GM19324 (cell line): Measurements from ENCODE around the gene LAMTOR2.

Experiments
- ATAC-seq: cut with Tn5 transposase; IDR thresholded peaks from one replicate; pipeline ENCODE4 v1.9.1; 2021; ENCODE audit warnings: mild to moderate bottlenecking, moderate library complexity; ENCODE audit not compliant: unreplicated experiment, low FRiP score

The LAMTOR2 gene

DNA sequence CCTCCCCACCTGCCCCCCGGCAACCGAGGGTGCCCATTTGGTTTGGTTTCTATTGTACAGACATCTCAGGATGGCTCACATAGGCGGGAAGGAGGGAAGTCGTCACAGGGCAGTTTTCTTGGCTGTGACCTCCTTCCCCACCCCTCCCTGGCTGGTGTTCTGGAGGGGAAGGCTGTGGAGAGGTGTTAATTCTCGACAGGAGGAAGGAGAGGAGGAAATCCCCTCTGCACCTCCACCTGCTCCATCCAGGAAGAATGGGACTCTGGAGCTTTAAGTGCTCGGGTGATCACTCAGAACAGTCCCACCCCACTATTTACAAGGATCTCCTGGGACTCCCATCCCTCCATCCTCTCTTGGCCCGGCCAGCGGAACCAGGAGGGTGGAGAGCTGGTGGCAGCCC is 20.1 kb downstream of the LAMTOR2 start:
- no peak for ATAC-seq

DNA sequence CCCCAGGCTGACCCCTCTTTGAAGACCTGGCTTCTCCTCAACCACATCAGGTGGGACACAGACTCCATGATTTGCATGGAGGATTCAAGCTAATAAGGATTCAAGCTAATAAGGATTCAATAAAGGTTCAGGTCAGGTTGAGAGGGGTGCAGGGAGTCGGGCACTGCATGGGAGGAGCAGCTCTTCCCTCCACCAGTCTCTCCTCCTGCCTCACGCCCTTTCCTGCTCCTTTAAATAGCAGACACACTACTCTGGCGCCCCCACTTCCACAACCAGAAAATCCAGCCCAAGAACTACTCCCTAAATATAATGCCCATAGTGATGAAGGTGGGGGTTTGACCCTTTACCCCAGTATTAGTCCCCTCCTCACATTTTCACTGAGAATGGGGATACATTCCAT is 20.6 kb downstream of the LAMTOR2 start:
- no peak for ATAC-seq

GRCh38 chr1:156075775-156076204 is 21.2 kb downstream of the LAMTOR2 start:
- no peak for ATAC-seq

GRCh38 chr1:156076609-156077429 is 22.2 kb downstream of the LAMTOR2 start:
- ATAC-seq, result no peak

DNA sequence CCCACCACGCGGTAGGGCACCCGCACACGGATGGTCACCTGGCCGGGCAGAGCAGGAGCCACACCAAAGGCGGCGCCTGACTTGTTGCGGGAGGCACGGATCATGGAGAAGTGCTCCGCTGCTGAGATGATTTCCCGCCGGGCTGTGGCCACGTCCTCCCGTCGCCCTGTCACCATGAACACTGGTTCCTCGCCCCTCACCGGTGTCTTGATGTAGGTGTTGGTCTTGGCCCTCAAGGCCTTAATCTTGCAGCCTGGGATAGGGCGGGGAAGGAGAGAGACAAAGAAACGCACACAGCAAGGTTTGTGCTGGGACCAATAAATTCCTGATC is 22.8 kb downstream of the LAMTOR2 start:
- ATAC-seq, result no peak

GRCh38 chr1:156078728-156079127 is 24.1 kb downstream of the LAMTOR2 start:
- ATAC-seq, result no peak

DNA sequence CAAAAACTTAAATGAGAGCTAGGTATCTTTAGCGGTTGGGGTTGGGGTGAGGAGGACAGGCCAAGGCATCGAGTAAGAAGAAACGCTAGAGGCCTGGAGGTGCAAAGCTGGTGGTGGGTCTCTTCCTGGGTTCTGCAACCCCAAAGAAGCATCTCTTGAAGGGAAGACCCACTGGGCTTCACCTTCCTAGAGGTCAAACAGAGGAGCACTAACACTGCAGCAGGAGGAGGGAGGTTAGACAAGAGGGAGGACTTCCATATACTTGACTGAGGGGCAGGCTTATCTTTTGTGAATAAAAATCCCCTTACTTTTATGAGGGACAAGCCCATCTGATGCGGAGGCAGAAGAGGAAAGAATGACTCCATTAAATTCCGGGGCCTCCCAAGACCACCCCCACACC is 25.2 kb downstream of the LAMTOR2 start:
- ATAC-seq, result no peak

DNA sequence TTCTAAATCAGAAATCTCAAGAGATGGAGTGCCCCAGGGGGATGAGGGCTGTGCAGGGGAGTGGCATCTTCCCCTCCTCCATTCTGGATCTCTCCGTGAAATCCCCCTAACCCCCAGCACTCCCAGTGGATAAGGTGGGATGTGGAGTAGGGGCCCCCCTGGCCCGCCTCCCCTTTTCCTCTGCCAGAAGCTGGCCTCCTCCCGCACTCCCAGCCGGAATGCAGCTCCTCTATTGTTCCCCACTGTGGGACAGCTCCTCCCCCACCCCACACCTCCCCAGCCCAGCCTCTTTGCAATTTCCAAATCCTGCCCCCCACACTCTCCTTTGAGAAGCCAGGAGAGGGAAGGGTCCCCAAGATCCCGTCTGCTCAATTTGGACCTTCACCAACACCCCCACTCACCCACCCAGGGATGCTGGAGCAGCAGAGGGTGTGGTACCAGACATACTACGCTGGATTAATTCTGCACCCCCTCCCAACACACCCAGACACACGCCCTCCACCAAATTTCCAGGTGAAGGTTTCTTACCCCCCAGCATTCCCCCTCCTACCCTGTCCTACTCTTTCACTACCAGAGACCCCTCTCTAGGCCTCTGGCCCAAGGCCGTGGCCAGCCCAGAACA is 25.8 kb downstream of the LAMTOR2 start:
- ATAC-seq, result no peak

DNA sequence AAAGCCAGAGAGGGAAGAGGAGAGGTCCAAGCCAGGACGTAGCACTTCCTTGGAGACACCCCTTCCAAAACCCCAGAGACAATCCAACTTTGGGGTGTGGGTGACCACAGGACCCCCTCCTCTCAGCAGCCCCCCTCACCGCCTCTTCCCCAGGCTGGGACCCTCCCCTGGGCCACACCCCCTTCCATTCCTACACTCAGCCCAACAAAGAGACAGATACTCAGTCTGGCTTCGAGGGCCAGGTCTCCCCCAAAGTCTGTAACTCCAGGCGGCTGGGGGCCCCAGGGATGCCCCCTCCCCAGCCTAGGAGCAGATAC is 26.2 kb downstream of the LAMTOR2 start:
- no peak for ATAC-seq

DNA sequence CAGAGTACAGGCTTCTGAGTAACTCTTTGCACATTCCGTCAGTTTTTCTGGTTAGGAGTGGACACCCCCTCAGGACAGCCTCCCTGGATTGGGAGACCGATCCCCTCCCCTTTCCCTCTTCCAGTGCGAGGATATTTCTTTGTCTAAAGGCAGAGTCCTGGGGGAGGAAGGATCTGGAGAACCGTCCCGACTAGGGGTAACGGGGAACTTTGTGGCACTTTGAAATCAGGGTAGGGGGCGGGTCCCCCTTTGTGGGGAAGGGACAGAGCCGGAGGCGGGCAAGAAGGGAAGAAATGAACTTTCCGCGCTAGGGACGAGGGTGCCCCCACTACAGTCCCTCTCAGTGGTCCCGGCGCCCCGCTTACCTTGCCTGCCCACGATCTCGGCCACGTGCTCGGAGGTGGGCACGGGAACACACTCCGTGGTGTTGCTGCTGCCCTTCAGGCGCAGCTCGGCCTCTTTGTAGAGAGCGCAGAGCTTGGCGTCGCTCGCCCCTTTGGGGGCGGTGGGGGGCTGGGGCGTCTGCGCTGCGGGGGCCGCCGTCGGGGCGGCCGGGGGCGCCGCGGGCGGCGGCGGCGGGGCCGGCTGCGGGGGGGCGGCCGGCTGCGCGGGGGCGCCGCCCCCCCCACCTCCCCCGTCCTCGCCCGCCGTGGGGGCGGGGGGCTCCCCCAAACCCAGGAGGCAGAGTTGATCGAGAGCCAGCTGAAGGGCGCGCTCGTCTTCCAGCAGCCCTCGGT is 26.8 kb downstream of the LAMTOR2 start:
- ATAC-seq, result no peak

- no peak for ATAC-seq
These were observed 27.3 kb downstream of the LAMTOR2 start for GRCh38 chr1:156081917-156082308.

DNA sequence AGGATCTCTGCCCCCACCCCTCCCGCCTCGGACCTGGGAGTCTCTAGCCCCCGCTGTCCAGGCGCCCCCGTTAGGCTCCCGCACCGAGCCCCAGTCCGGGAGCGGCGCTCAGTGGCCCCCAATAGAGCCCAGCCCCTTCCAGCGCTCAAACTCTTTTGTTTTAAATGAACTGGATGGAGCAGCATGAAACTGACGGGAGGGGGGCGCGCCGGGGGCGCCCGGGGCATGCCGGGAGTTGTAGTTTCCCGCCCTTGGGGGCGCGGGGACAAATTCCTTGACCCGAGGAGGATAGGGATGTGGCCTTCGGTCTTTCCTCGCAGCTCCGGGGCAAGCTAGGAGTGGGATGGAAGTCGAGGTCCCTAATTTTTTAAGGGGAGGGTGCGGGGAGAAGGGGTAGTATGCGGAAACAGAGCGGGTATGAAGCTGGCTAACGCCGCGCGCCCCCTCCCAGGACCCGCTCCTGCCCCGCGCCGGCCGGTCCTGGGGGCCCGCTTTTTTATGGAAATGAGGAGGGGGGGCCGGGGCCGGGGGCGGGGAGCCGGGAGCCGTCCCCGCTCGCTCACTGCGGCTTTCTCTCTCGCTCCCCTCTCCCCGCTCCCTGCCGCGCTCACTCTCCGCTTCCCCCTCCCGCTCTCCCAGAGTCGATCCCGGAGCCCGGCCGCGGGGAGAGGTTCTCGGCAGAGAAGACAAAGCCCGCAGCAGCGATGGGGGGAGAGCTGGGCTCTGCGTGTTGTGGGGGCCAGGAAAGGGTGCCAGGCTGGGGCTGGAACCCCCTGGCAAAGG is 27.9 kb downstream of the LAMTOR2 start, which contains the start of gene MEX3A:
MEX3A (minus strand) TSS at position 157 of the 783 bp plus-strand sequence. CDS start 467 bp downstream, outside the sequence.
- ATAC-seq, result no peak

DNA sequence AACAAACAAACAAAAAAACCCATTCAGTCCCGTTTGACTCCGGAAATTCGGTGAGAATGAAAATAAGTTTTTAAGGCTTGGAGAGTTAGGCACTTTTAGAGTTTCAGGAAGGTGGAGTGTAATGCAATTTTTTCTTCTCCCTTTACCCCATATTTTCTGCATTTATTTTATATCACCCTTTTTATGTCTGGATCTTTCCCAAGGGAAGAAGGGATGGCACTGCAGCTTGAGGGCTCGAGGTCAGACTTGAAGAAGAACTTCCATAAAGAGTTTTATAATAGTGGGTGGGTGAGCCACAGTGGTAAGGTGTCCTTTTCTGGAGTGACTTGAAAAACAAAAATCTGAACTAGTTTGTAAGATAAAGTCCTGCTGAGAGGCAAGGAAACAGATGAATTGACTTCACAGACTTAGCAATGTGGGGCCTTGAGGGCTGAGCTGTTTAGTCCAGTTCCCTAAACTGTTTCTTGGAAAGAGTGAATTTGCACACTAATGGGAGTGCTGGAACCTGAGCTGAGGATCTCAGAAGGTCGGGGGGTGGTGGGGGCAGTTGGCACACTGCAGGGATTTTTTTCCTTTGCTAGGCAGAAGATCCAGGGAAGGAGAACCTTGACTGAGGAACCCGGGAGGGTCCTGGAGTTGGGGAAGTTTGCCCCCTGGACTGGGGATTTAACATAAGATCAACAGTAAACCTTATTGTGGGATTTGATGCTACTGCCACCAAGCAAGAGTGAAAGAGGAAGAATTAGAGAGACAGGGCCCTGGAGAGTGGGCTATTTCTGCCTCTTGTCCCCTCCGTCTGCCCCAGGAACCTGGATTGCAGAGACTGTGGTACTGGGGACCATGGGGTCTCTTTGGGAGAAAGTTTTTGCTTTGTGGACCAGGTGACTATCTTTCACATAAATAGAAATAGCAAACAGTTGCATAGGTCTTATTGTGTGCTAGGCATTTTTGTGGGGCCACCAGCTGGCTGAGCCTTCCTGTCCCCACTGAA is 29.5 kb downstream of the LAMTOR2 start:
- ATAC-seq, result no peak

GRCh38 chr1:156086256-156086662 is 31.7 kb downstream of the LAMTOR2 start:
- ATAC-seq, result no peak

DNA sequence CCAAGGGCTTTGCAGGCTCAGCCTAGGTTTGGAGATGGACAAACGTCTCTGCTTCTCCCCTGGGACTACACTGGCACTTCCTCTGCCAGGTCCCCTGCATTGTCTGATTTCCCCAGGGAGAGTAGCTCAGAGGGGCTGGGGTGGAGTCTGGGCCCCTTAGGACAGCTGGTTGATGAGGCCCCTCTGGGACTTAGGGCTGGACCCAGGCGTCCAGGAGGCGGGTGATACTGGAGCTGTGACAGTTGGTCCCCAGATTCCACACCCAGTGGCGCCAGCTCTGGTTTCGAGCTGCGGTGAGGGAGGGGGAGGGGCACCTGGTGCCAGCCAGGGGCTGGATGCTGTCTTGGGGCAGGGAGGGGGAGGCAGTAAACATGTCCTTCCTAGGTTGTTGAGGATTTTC is 35.1 kb downstream of the LAMTOR2 start:
- no peak for ATAC-seq

- ATAC-seq, result no peak
These were observed 35.7 kb downstream of the LAMTOR2 start for GRCh38 chr1:156090138-156090839.

- ATAC-seq, result peak; percentile 66
These were observed 36.2 kb downstream of the LAMTOR2 start for GRCh38 chr1:156090840-156091188.

GRCh38 chr1:156091610-156092009 is 37.0 kb downstream of the LAMTOR2 start:
- no peak for ATAC-seq

GRCh38 chr1:156095906-156096508 is 41.4 kb downstream of the LAMTOR2 start:
- no peak for ATAC-seq
